H9 (cell line): ENCODE data around the gene TBC1D8. TPM values are rescaled to one million over a fixed set of nuclear protein-coding genes. Genes with fewer than 3 reads are reported as not detected.

Experiments
- DNase-seq: peaks from one replicate; pipeline ENCODE4 v3.0.0-alpha.2; 2017
- H2AFZ ChIP-seq: one replicate; pipeline ENCODE4 v1.6.1; 2013; ENCODE audit warnings: mild to moderate bottlenecking, low read length, control low read depth, moderate library complexity
- H2AK5ac ChIP-seq: 2 replicates; pipeline ENCODE4 v1.6.1; 2013; ENCODE audit warnings: low read length, control low read depth, mixed read lengths; ENCODE audit not compliant: insufficient read length
- H2BK120ac ChIP-seq: one replicate; pipeline ENCODE4 v1.6.1; 2013; ENCODE audit warnings: low read depth, mild to moderate bottlenecking, low read length, control low read depth, inconsistent platforms; ENCODE audit not compliant: poor library complexity, severe bottlenecking
- H2BK12ac ChIP-seq: 2 replicates; pipeline ENCODE4 v1.6.1; 2013; ENCODE audit warnings: low read length, control low read depth, mixed read lengths, low read depth; ENCODE audit not compliant: insufficient read length
- H2BK15ac ChIP-seq: 2 replicates; pipeline ENCODE4 v1.6.1; 2013; ENCODE audit warnings: low read depth, low read length, control low read depth
- H2BK20ac ChIP-seq: one replicate; pipeline ENCODE4 v1.6.1; 2013; ENCODE audit warnings: low read depth, mild to moderate bottlenecking, low read length, control low read depth, inconsistent platforms; ENCODE audit not compliant: poor library complexity, severe bottlenecking
- H2BK5ac ChIP-seq: 2 replicates; pipeline ENCODE4 v1.6.1; 2013; ENCODE audit warnings: low read length, control low read depth, mixed read lengths; ENCODE audit not compliant: insufficient read length
- H3K14ac ChIP-seq: 2 replicates; pipeline ENCODE4 v1.6.1; 2013; ENCODE audit warnings: low read length, control low read depth; ENCODE audit not compliant: insufficient read depth
- H3K18ac ChIP-seq: 2 replicates; pipeline ENCODE4 v1.6.1; 2013; ENCODE audit warnings: low read depth, mild to moderate bottlenecking, mixed read lengths, low read length, control low read depth; ENCODE audit not compliant: insufficient read length
- H3K23ac ChIP-seq: 2 replicates; pipeline ENCODE4 v1.6.1; 2013; ENCODE audit warnings: low read length, control low read depth, mixed read lengths, low read depth; ENCODE audit not compliant: insufficient read length
- H3K23me2 ChIP-seq: 2 replicates; pipeline ENCODE4 v1.6.1; 2013; ENCODE audit warnings: low read depth, mild to moderate bottlenecking, mixed read lengths, low read length, control low read depth; ENCODE audit not compliant: insufficient read length, poor library complexity, severe bottlenecking
- H3K27ac ChIP-seq: 2 replicates; pipeline ENCODE4 v1.5.1; 2013; ENCODE audit warnings: low read length, control low read depth, mixed read lengths, low read depth; ENCODE audit not compliant: insufficient read length
- H3K27me3 ChIP-seq: 2 replicates; pipeline ENCODE4 v1.6.1; 2013; ENCODE audit warnings: low read length, control low read depth, inconsistent platforms; ENCODE audit not compliant: insufficient read depth
- H3K4ac ChIP-seq: 2 replicates; pipeline ENCODE4 v1.6.1; 2013; ENCODE audit warnings: low read depth, mild to moderate bottlenecking, control low read depth, inconsistent platforms, low read length, moderate library complexity
- H3K4me1 ChIP-seq: 2 replicates; pipeline ENCODE4 v1.6.1; 2013; ENCODE audit warnings: low read length, control low read depth, inconsistent platforms; ENCODE audit not compliant: insufficient read depth
- H3K4me2 ChIP-seq: 2 replicates; pipeline ENCODE4 v1.6.1; 2013; ENCODE audit warnings: low read length, control low read depth, mixed read lengths; ENCODE audit not compliant: insufficient read length, insufficient read depth
- H3K56ac ChIP-seq: 2 replicates; pipeline ENCODE4 v1.6.1; 2013; ENCODE audit warnings: low read depth, mild to moderate bottlenecking, mixed read lengths, low read length, control low read depth; ENCODE audit not compliant: insufficient read length
- H3K79me1 ChIP-seq: 2 replicates; pipeline ENCODE4 v1.6.1; 2013; ENCODE audit warnings: low read depth, mild to moderate bottlenecking, moderate library complexity, low read length, control low read depth, inconsistent platforms; ENCODE audit not compliant: insufficient read depth, poor library complexity, severe bottlenecking
- H3K79me2 ChIP-seq: 2 replicates; pipeline ENCODE4 v1.6.1; 2013; ENCODE audit warnings: low read length, control low read depth, inconsistent platforms; ENCODE audit not compliant: insufficient read depth
- H3K9ac ChIP-seq: 2 replicates; pipeline ENCODE4 v1.6.1; 2013; ENCODE audit warnings: low read length, control low read depth, mixed read lengths; ENCODE audit not compliant: insufficient read length; ENCODE audit errors: extremely low read depth
- H3K9me3 ChIP-seq: one replicate; pipeline ENCODE4 v1.6.1; 2013; ENCODE audit warnings: low read depth, low read length, inconsistent platforms; ENCODE audit not compliant: control insufficient read depth
- H3T11ph ChIP-seq: one replicate; pipeline ENCODE4 v1.6.1; 2013; ENCODE audit warnings: mild to moderate bottlenecking, low read length, control low read depth, inconsistent platforms
- H4K20me1 ChIP-seq: one replicate; pipeline ENCODE4 v1.6.1; 2013; ENCODE audit not compliant: control insufficient read depth, insufficient read length, insufficient read depth
- H4K5ac ChIP-seq: 2 replicates; pipeline ENCODE4 v1.6.1; 2013; ENCODE audit warnings: low read depth, mild to moderate bottlenecking, mixed read lengths, low read length, control low read depth; ENCODE audit not compliant: insufficient read length
- H4K8ac ChIP-seq: replicated peaks from 2 replicates; pipeline ENCODE4 v1.6.1; 2013; ENCODE audit warnings: low read length, control low read depth, mixed read lengths, low read depth; ENCODE audit not compliant: insufficient read length
- H4K91ac ChIP-seq: 2 replicates; pipeline ENCODE4 v1.6.1; 2013; ENCODE audit warnings: low read depth, mild to moderate bottlenecking, moderate library complexity, mixed read lengths, low read length, control low read depth; ENCODE audit not compliant: insufficient read length
- H3K27ac Mint-ChIP-seq, 3 experiments: 2 replicates in 2 of 3; 3 replicates in 1 of 3; pipeline ENCODE4 v1.8.0; 2020 to 2021; ENCODE audit warnings: mixed read lengths in 3 of 3, mild to moderate bottlenecking in 1 of 3, moderate library complexity in 1 of 3
- H3K27me3 Mint-ChIP-seq: 2 replicates; pipeline ENCODE4 v1.8.0; 2021; ENCODE audit warnings: low read depth, mild to moderate bottlenecking, moderate library complexity, mixed read lengths
- H3K36me3 Mint-ChIP-seq, 3 experiments: 2 replicates in 2 of 3; 3 replicates in 1 of 3; pipeline ENCODE4 v1.8.0; 2020 to 2021; ENCODE audit warnings: low read depth in 3 of 3, mixed read lengths in 3 of 3; ENCODE audit not compliant: insufficient read depth in 1 of 3
- H3K4me1 Mint-ChIP-seq, 2 experiments: 2 replicates each; pipeline ENCODE4 v1.8.0; 2020; ENCODE audit warnings: mixed read lengths in 2 of 2
- H3K4me3 Mint-ChIP-seq, 2 experiments: 2 replicates in 1 of 2; 3 replicates in 1 of 2; pipeline ENCODE4 v1.8.0; 2020 to 2021; ENCODE audit warnings: mild to moderate bottlenecking in 2 of 2, mixed read lengths in 2 of 2, moderate library complexity in 1 of 2
- H3K9me3 Mint-ChIP-seq, 2 experiments: 2 replicates in 1 of 2; 3 replicates in 1 of 2; pipeline ENCODE4 v1.8.0; 2020; ENCODE audit warnings: mild to moderate bottlenecking in 2 of 2, mixed read lengths in 2 of 2, moderate library complexity in 1 of 2
- CTCF ChIP-seq: fragments of 200-600 bp; sonication (generic); conservative IDR thresholded peaks from 3 replicates; pipeline ENCODE4 v1.8.0; 2021; ENCODE audit warnings: antibody characterized with exemption, mild to moderate bottlenecking
- WGBS: extraction: QIAGEN DNeasy Blood & Tissue Kit; methylation state at CpG from one replicate; pipeline ENCODE4 v1.1.7; 2013; ENCODE audit warnings: missing lambda C conversion rate, low lambda C conversion rate, mixed read lengths; ENCODE audit not compliant: insufficient read length; ENCODE audit errors: extremely low coverage; 5-methylcytosine and 5-hydroxymethylcytosine counted together
- total RNA-seq: library from RNA; stranded (reverse); gene quantifications from 2 replicates; pipeline ENCODE4 v1.2.1, GENCODE V29; 2021

Gene TBC1D8
- total RNA-seq, 1 experiment from 2014 or later, result 16.6 TPM

GRCh38 chr2:100978582-100979191 is 172.5 kb downstream of the TBC1D8 start:
- Histone ChIP-seq H4K5ac (no peak overlapping the region), H2BK120ac (no peak overlapping the region), H2BK15ac (no peak overlapping the region), H3K4ac (no peak overlapping the region), H3K18ac (no peak overlapping the region), H4K8ac (no peak overlapping the region), H3K9ac (no peak overlapping the region), H3K56ac (no peak overlapping the region), H4K91ac (no peak overlapping the region), H3K23ac (no peak overlapping the region), H2BK12ac (no peak overlapping the region), H3K27me3 (no peaks in the 10 kb centered on the region), H3K23me2 (no peaks in the 10 kb centered on the region), H2AK5ac (no peak overlapping the region), H2AFZ (no peak overlapping the region), H3K4me2 (no peak overlapping the region), H3K4me1 (no peaks in the 10 kb centered on the region), H3T11ph (no peak overlapping the region), H3K27ac (no peak overlapping the region), H3K9me3 (no peaks in the 10 kb centered on the region), H4K20me1 (peaks cover 4% of the 10 kb centered on the region), H3K14ac (no peak overlapping the region), H3K79me2 (no peaks in the 10 kb centered on the region), H2BK5ac (no peak overlapping the region), H2BK20ac (no peak overlapping the region), H3K79me1 (no peaks in the 10 kb centered on the region)
- DNase-seq, result no peak
- Mint-ChIP-seq H3K4me1 (peaks cover 16% of the 10 kb centered on the region in 2 experiments), H3K9me3 (no peaks in the 10 kb centered on the region; a peak in 1 of 5 replicates), H3K36me3 (no peaks in the 10 kb centered on the region), H3K27me3 (peaks cover 2% of the 10 kb centered on the region; the same call in 1 of the 2 replicates), H3K4me3 (no peak overlapping the region), H3K27ac (peak overlapping the region in 2 of 3 experiments; percentile 15 to 27; a peak in 2 of 7 replicates)
- no CpG with 5 or more reads among the region's 16 CpGs for WGBS
- no peak for TF ChIP-seq CTCF
